Nephron progenitor cell (in vitro differentiated cells): Measurements from ENCODE around the gene PEG3.

Experiments
- DNase-seq: peaks from one replicate; pipeline ENCODE4 v3.0.0; 2021
- H3K27ac Mint-ChIP-seq: 2 replicates; pipeline ENCODE4 v1.8.0; 2021; ENCODE audit warnings: mild to moderate bottlenecking, moderate library complexity, mixed read lengths
- H3K27me3 Mint-ChIP-seq: 2 replicates; pipeline ENCODE4 v1.8.0; 2021; ENCODE audit warnings: mild to moderate bottlenecking, low read depth, mixed read lengths; ENCODE audit not compliant: poor library complexity
- H3K36me3 Mint-ChIP-seq: 2 replicates; pipeline ENCODE4 v1.8.0; 2021; ENCODE audit warnings: low read depth, mixed read lengths
- H3K4me1 Mint-ChIP-seq: 2 replicates; pipeline ENCODE4 v1.8.0; 2021; ENCODE audit warnings: mixed read lengths
- H3K4me3 Mint-ChIP-seq: 2 replicates; pipeline ENCODE4 v1.8.0; 2021; ENCODE audit warnings: mild to moderate bottlenecking, moderate library complexity, mixed read lengths
- H3K9me3 Mint-ChIP-seq: 2 replicates; pipeline ENCODE4 v1.8.0; 2021; ENCODE audit warnings: mild to moderate bottlenecking, moderate library complexity, mixed read lengths
- CTCF ChIP-seq: fragments of 200-600 bp; sonication (generic); IDR thresholded peaks from 2 replicates; pipeline ENCODE4 v1.5.0; 2021; ENCODE audit warnings: antibody characterized with exemption

PEG3 gene

DNA sequence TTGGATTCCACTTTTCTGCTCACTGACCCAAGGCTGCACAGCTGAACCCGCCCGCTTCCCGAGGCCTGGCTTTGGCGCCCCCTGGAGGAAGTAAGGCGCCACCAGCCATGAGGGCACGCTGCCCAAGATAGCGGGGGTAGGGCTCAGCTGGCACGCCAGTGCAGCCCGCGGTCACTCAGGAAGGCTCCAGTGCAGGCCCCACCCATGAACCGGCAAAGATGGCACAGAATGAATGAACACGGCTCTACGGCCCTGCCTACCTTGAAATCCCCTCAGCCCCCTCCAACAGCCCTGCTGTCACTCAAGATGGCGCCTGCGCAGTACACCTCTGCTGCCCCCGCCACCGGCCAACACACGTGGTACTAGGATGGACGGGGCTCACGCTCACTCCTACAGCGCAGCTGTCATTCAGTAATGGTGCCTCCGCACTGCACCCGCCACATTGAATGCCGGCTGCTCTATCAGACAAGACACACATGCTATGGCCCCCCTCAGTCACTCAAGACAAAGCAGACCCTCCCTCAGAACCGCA lies 3.0 kb downstream of the PEG3 start:
- Mint-ChIP-seq H3K27me3 (no peaks in the 10 kb centered on the region), H3K4me1 (no peaks in the 10 kb centered on the region), H3K9me3 (peaks cover 87% of the 10 kb centered on the region), H3K4me3 (no peak overlapping the region), H3K36me3 (peaks cover 5% of the 10 kb centered on the region), H3K27ac (no peak overlapping the region)
- TF ChIP-seq CTCF: no peak
- no peak for DNase-seq

- H3K27ac Mint-ChIP-seq: no peak overlapping the region
- TF ChIP-seq CTCF: no peak
- H3K9me3 Mint-ChIP-seq: peaks cover 93% of the 10 kb centered on the region
- H3K4me3 Mint-ChIP-seq: no peak overlapping the region
- H3K4me1 Mint-ChIP-seq: no peaks in the 10 kb centered on the region
- peaks cover 5% of the 10 kb centered on the region for H3K36me3 Mint-ChIP-seq
- H3K27me3 Mint-ChIP-seq: no peaks in the 10 kb centered on the region
- no peak for DNase-seq
These were observed 3.5 kb downstream of the PEG3 start for GRCh38 chr19:56837004-56837403.

DNA sequence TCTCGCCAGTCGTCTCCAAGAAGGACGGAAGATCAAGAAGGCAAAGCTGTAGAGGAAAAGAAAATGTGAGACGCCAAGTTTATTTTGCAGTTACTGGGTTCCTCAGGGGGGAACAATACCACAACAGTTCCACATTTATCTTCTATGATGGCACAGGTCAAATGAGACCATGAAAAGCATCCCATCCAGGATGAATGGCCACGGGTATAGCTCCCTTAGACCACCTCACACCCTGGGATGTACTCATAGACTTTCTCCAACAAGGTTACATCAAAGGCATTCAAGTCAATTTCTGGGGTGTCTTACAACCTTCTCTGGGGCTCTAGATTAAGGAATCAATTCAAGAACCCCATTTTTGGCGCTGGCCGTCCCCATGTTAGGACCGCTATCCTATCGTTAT lies 4.5 kb downstream of the PEG3 start:
- no peak for DNase-seq
- Mint-ChIP-seq H3K9me3 (peaks cover 88% of the 10 kb centered on the region), H3K36me3 (peaks cover 3% of the 10 kb centered on the region), H3K4me1 (no peaks in the 10 kb centered on the region), H3K27ac (no peak overlapping the region), H3K4me3 (no peak overlapping the region), H3K27me3 (no peaks in the 10 kb centered on the region)
- TF ChIP-seq CTCF: no peak

DNA sequence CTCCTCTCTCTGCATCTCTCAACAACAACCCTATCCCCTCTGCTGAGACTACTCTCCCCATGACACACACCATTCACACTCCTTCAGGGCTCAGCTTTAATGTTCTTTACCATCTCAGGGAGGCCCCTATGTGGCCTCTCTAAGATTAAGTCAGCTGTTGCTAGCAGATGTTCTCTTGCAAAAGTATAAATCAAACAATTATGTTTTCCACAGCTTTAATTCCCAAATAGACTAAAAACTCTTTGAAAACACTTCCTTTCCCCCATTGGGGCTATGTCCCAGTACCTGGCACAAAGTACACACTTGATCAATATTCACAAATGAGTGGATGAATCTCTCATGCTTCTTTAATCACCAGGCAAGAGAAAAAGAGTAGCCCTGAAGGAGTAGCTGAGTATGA lies 5.1 kb downstream of the PEG3 start:
- TF ChIP-seq CTCF: no peak
- H3K36me3 Mint-ChIP-seq: no peaks in the 10 kb centered on the region
- no peaks in the 10 kb centered on the region for H3K27me3 Mint-ChIP-seq
- H3K9me3 Mint-ChIP-seq: peaks cover 89% of the 10 kb centered on the region
- no peak overlapping the region for H3K4me3 Mint-ChIP-seq
- H3K27ac Mint-ChIP-seq: no peak overlapping the region
- no peak for DNase-seq
- H3K4me1 Mint-ChIP-seq: no peaks in the 10 kb centered on the region

- no peaks in the 10 kb centered on the region for H3K4me1 Mint-ChIP-seq
- DNase-seq: no peak
- H3K9me3 Mint-ChIP-seq: peaks cover 95% of the 10 kb centered on the region
- no peaks in the 10 kb centered on the region for H3K27me3 Mint-ChIP-seq
- no peak overlapping the region for H3K4me3 Mint-ChIP-seq
- H3K27ac Mint-ChIP-seq: no peak overlapping the region
- no peaks in the 10 kb centered on the region for H3K36me3 Mint-ChIP-seq
- TF ChIP-seq CTCF: no peak
These were observed 5.8 kb downstream of the PEG3 start for GRCh38 chr19:56834564-56835375.
